Activated gamma-delta T cell treated with Interleukin-2 at 50 U/mL for 16 hours (primary cell): Measurements from ENCODE around the gene COX20.
"Not testable (repeated sequence)": the region's sequence is repeated elsewhere in the genome, so short reads cannot be mapped to it uniquely, and the experiment has no call there.

ENCODE experiments used
- DNase-seq: peaks from one replicate; pipeline ENCODE4 v3.0.0-alpha.2; 2020

COX20 gene, protein sequence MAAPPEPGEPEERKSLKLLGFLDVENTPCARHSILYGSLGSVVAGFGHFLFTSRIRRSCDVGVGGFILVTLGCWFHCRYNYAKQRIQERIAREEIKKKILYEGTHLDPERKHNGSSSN

DNA sequence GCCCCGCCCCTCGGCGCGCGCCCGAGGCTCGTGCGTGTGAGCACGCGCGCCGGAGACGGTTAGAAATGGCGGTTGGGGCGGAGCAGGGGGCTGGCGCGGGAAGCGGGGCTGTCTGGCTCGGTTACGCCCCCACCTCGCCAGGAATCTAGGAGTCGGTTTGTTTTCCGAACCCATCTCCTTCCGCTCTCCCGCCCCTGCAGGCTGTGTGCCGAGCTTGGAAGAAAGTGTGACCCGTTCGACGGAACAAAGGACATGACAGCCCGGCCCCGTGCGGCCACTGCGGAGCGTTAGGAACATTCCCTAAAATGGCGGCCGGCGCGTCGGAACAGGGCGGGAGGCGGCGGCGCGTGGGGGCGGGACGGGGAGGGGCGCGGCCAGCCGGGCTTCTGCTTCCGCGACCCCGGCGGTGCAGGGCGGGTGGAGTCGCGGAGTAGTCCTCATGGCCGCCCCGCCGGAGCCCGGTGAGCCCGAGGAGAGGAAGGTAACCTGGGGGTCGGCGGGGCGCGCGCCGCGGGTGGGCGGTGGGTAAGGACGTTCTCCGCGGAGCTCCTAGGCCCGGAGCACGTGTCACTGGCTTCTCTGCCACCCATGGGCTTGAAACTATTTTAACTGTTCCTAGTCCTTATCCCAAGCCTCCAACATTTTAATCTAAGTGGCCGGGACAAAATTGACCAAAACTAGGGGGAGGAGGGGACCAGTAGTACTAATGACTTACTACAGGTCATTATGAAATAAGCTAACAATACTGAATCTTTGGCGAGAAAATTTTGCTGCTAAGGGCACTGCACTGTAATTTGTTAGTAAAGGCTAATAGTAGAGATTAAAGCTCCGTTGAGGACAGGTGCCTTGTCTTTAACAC lies at the start of gene COX20:
Gene COX20, plus strand, starts transcription at position 383 of the 859 bp plus-strand sequence. Its CDS starts 57 bp downstream, at position 440.
- DNase-seq = peak; percentile 87

DNA sequence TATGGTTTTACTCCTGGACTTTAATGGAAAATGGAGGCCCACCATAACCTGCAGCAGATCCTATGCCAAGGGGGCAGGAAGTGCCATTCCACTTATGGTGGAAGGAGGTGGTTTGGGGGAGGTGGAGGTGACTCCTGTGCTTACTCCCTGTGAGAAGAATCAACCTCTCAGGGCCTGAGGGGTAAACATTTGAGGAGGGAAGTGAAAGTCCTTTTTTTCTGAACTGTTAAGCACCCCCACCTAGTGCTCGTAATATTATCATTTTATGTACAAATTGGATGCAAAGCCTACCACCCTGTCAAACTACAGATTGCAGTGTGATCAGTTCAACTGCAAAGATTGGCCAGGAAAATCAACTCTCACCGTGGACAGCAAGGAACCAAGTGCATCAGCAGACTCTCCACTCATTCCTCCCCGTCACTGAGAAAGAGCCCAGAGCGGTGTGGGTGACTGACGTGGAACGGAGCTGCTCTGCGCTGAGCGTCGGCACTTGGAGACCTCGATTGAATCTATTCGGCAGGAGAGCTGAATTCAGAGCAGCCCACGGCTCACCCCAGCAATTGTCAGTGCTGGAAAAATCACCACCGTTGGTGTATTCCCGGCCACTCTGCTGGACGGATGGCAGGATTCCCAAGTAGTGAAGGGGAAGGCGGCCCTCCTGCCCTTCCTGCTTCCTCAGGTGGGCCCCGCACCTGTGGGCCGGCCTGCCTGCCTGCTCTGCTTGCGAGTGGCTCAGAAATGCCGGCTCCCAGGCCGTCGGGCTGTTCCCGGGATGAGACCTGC lies 46.8 kb upstream of the COX20 start:
- DNase-seq = no peak

GRCh38 chr1:244789276-244789580 lies 46.2 kb upstream of the COX20 start:
- no peak for DNase-seq

GRCh38 chr1:244789731-244790130 lies 45.7 kb upstream of the COX20 start:
- DNase-seq = no peak

DNA sequence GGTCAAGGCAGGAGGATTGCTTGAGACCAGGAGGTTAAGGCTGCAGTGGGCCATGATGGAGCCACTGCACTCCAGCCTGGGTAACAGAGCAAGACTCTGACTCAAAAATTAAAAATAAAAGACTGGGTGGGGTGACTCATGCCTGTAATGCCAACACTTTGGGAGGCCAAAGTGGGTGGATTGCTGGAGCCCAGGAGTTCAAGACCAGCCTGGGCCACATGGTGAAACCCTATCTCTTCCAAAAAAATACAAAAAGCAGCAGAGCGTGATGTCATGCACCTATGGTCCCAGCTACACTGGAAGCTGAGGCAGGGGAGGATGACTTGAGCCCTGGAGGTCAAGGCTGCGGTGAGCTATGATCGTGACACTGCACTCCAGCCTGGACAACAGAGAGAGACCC lies 44.4 kb upstream of the COX20 start:
- no peak for DNase-seq

- no peak for DNase-seq
Observed at GRCh38 chr1:244792188-244792850, 43.1 kb upstream of the COX20 start.

DNA sequence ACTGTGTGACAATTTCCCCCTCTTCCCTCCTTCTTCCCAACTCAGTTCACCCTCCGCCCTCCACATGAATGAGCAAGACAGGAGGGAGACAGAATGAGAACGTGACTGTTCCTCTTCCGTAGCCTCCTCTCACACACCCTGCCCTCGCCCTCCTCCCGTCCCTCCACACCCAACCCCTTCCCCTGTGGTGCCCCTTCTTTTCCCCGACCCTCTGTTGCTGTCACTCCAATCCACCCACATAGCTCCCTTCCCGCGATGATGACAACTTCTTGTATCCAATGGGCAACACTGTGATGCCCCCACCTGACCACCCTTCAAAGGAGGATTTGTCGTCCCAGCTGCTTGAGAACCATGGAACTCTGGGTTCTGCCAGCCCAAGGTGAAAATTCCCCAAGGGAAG lies 41.4 kb upstream of the COX20 start:
- DNase-seq = no peak

DNA sequence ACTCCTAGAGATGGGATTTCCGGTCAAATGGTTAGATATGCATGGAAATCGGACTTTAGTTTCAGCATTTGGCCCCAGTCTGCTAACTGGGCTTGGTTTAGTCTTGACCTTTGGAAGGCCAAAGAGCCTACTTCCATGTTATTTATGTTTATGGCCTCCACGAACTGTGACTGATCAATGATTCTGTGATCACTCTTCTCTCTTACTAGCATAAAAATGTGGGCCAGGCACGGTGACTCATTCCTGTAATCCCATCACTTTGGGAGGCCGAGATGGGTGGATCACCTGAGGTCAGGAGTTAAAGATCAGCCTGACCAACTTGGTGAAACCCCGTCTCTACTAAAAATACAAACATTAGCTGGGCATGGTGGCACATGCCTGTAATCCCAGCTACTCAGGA lies 40.9 kb upstream of the COX20 start:
- not testable (repeated sequence) for DNase-seq

GRCh38 chr1:244796719-244797406 lies 38.6 kb upstream of the COX20 start:
- peak; percentile 53 for DNase-seq

DNA sequence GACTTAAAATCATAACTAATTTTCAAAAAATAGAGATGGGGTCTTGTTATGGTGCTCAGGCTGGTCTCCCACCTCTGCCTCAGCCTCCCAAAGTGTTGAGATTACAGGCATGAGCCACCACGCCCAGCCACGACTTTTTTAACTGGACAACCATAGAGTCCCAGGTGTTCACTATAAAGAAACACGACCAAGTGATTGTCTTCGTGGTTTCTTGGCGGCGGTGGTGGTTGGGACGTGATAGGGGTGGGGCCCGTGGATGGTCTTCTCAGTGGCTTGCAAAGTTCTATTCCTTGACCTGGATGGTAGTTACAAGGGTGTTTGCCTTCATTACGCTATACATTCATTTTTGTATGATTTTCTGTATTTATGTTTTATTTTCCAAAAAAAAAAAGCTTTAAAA lies 34.6 kb upstream of the COX20 start:
- DNase-seq = no peak

DNA sequence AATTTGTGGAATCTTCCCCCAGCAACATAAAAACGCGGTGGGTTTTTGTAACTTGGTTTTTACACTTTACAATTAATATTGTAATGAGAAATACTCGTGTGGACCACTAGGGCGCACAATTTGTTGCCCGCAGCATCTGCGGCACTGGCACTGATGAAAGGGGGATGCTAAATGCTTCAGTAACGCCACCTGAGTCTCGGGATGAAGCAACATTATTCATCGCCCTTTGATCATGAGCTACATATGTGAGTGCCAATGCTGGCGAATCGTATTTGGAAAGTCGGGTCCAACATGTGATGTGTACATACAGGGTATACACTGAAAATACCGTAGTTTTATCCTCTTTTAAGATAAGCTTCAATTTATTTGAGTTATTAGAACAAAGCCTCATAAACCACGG lies 34.2 kb upstream of the COX20 start:
- DNase-seq = peak; percentile 53

DNA sequence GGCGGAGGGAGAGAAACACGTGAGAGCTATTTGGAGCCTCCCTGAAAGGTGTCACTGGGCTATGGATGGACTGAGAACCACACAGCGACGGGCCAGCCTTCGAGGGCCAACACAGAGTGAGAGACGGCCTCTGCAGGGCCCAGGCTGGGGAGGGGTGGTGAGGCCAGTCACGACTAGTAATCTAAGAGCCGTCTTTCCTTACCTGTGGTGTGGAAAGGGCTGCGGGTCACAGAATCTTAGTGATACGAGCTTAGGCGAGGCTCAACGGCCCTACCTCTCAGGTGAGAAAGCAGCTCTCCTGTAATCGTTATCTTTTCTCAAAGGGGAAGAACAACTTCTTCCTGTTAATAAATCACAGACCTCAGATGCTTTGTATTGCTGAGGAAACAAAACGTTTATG lies 33.4 kb upstream of the COX20 start:
- DNase-seq = no peak

- DNase-seq = no peak
Observed at GRCh38 chr1:244802556-244803239, 32.8 kb upstream of the COX20 start.

DNA sequence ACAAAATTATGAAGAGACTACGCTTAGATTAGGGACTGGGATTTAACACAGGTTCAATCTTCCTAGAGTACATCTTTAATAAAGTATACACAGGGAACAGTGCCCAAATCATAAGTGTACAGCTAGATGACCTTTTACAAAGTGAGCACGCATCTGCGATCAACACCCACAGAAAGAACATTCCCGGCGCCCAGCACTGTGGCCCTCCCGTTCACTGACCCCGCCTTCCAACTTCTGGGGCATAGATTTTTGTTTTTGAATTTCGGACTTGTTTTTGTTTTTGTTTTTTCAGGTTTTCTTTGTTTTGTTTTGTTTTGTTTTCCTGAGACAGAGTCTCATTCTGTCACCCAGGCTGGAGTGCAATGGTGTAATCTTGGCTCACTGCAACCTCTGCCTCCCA lies 30.6 kb upstream of the COX20 start:
- no peak for DNase-seq

DNA sequence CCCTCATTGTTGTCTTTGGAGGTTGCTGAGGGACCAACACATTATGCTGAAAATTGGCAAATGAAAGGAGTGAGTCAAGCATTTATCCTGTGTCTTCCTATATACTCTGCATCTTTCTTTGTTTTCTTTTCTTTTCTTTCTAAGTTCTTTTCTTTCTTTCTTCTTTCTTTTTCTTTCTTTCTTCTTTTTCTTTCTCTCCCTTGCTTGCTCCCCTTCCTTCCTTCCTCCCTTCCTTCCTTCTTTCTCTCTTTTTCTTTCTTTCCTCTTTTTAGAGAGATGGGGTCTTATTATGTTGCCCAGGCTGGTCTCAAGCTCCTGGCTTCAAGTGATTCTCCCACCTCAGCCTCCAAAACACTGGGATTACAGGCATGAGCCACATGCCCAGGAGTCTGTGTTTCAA lies 28.3 kb upstream of the COX20 start:
- DNase-seq = no peak

DNA sequence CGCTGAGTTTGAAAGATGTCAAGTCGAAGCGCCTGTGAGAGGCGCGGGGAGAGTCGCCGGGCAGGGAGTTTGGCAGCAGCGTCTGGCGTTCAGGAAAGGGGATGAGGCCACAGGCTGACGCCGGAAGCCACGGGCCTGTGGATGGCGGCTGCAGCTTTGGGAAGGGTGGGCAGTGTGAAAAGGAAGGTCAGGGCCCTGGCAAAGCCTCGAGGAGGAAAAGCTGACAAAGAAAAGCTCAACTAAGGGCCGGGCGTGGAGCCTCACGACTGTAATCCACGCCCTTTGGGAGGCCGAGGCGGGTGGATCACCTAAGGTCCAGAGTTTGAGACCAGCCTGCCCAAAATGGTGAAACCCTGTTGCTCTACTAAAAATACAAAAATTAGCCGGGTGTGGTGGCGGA lies 25.2 kb upstream of the COX20 start:
- DNase-seq = no peak

- DNase-seq = no peak
Observed at GRCh38 chr1:244813327-244813726, 22.1 kb upstream of the COX20 start.

DNA sequence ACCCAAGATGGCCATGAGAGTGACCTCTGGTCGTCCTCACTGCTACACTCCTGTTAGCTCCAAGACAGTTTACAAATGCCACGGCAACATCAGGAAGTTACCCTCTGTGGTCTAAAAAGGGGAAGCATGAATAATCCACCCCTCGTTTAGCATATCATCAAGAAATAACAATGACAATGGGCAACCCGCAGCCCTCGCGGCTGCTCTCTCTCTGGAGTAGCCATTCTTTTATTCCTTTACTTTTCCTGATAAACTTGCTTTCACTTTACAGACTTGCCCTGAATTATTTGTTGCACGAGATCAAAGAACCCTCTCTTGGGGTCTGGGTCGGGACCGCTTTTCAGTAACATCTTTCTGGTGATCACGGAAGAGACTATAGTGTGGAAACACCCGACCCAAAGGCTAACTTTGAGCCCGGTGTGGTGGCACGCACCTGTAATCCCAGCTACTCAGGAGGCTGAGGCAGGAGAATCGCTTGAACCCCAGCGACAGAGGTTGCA lies 19.8 kb upstream of the COX20 start:
- no peak for DNase-seq

DNA sequence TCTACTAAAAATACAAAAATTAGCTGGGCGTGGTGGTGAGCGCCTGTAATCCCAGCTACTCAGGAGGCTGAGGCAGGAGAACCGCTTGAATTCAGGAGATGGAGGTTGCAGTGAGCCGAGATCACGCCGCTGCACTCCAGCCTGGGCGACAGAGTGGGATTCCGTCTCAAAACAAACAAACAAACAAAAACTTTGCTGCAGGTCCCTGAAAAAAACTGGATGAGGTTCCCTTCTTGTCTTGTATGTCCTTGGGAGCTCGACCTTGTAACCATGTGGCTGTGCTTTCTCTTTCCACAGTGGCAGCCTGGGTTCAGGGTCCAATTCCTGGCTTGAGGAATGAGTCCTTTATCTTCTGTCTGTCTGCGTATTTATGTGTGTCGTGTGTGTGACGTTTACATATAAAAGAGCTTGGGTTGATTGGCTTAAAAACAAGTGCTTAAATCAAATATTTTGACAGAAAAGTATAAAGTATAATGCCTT lies 18.0 kb upstream of the COX20 start:
- DNase-seq = no peak

DNA sequence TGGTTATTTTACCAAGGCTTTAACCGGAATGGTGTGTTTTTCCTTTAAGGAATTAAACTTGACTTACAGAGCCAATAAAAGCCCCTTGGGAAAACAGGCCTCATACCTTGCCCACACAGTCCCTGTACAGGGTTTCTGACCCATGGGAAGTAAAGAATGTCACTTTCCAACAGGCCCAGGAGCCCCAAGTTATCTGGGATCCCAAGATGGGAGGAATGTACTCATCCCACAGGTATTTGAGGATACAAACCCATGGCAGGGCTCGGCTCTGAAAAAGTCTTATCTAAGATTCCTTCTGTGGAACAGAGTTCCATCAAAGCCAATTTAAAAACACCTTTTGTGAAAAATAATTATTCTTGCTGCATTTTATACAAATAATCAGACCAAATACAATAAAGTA lies 15.3 kb upstream of the COX20 start:
- DNase-seq = no peak

- DNase-seq = no peak
Observed at GRCh38 chr1:244821134-244821533, 14.3 kb upstream of the COX20 start.

- DNase-seq = no peak
Observed at GRCh38 chr1:244822878-244823277, 12.6 kb upstream of the COX20 start.
